Stimulated activated CD8-positive, alpha-beta memory T cell treated with anti-CD3 and anti-CD28 coated beads, Interleukin-4, amount 100 ng/mL, for 1 hour (primary cell): ENCODE results near the gene SSBP3.

ENCODE experiments used
- DNase-seq, 2 donors: peaks; one replicate each; pipeline ENCODE4 v3.0.0-alpha.2; 2020; ENCODE audit warnings: low read depth in 2 of 2, low spot score in 1 of 2

SSBP3 gene

DNA sequence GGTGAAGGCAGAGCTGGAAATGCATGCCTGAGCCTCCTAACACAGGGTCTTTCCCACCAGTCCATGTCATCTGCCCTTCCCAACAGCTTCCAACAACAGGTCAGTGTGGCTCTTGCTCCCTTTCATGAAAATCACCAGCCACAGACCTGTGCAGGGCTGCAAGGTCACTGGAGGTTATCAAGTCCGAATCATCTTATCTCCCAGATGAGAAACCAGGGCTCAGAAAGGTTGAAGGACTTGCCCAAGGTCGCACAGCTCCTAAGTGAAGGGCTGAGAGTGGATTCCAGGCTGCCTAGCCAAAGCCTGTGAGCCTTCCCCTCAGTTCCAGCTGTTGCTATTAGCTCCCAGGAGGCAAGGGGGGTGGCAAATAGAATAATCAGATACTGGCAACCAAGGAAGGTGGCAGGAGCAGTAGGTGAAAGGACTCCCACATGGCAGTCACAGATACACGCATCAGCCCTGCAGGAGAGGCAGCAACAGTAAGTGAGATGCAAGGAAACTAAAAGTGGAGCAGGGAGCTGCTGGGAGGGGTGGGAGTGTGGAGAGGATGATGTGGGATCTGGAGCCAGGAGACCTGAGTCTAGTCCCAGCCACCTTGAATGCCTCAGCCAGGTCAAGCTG, 74.2 kb downstream of the SSBP3 start:
- no peak for DNase-seq

DNA sequence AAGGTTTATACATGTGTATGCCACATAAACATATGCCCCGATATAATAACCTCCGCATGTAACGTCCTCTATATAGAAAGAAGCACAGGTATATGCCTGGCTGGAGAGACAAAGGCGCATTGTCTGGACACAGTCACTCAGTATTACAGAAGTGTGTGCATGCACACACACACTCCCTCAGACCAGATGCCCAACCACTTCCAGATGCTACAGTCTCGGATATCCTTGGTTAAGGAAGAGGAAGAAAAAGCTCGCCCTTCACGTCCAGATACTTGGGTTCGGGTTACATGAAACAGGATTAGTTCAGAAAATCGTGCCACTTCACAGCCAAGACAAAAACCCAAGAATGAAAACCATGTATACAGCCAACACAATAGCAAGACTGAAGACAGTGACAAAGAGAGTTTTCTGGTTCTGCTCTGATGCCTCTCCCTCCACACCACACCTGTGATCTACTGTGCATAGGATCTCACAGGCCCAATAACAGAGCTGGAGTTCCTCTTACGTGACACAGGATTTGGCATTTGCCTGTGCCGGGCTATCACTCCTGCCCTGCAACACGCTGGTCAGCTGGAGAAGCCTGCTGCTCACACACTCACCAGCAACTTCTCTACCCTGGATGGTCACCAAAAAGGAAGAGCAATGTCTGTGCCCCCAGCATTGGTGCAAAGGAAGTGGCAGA, 75.0 kb downstream of the SSBP3 start:
- DNase-seq: no peak

DNA sequence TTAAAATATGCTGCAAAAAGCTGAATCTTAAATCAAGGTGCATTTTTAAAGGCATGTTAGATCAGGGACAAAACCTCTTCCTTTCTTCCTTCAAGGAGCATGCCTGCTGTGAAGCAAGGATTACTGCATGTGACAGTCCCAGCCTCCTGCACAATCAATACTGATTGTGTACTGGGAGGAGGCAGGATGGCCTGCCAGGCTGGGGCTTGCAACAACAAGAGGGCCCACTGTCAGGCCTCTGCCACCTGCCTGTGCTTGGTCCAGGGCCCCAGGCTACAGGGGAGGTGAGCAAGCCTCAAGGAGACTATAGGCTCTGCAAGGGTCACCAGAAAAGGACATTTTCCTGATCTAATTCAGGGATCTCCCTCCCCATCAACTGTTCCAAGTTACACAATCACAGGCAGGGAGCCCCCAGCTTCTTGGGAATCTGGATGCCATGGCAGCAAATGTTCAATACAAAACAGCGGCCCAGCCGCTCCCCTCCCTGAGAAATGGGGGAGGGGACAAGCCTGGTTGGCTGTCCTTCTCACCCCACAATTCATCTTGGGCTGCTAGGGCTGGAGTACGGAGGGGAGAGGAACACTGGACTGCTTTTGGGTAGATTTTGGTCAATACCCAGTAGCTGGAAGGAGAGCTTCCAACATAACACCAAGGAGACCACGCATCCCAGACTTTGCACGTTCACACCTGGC, 76.7 kb downstream of the SSBP3 start:
- no peak for DNase-seq

DNA sequence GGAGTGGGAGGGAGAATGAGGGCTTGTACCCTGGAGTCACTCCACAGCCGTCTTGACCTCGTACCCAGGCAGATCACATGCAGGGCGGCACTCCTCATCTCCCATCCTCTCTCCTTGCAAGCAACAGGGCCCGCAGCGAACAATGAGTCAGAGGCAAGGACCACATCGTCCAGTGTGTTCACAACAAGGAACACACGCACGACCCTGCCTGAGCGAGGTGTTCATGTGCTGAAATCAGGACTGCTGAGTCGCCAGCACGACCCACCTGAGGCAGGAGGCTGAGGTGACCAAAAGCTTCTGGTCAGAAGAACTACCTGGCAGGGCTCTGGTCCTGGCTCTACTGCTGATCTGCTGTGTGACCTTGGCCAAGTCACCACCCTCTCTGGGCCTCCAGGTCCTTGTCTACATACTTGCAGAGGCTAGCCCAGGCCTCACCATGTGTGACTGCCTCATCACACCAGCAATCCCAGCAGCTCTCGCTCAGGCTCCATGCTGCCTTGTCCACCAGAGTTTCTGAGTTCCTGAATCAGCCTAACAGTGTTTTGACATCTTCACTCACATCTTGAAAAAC, 78.0 kb downstream of the SSBP3 start:
- DNase-seq: no peak

DNA sequence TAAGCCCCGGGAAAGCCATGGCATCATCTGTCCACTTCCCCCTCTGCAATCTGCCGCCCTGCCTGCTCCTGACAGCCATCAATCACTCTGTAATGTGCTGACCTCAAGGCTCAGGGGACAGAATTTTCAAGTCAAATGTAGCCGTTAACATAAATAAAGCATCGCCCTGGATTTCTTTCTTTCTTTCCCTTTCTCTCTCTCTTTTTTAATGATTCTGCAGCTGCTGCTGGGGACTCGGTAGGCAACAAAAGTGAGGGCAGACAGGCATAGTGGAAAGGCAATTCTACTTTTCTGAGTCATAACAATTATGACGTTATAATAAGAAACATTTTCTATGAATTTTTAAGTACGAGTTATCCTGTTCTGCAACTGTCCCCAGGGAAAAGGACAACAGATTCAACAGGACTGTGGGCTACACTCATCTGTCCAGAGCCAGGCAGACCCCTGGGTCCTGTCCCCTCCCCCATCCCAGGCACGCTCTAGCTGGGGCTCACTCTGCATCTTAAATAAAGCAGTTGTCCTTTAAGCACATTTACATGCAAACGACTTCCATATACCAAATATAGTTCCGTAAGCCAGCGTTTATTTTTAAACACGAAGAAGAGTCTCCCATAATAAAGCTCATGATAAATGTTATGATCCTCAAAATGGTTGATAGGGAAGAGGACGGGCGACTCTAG, 78.7 kb downstream of the SSBP3 start:
- no peak for DNase-seq

DNA sequence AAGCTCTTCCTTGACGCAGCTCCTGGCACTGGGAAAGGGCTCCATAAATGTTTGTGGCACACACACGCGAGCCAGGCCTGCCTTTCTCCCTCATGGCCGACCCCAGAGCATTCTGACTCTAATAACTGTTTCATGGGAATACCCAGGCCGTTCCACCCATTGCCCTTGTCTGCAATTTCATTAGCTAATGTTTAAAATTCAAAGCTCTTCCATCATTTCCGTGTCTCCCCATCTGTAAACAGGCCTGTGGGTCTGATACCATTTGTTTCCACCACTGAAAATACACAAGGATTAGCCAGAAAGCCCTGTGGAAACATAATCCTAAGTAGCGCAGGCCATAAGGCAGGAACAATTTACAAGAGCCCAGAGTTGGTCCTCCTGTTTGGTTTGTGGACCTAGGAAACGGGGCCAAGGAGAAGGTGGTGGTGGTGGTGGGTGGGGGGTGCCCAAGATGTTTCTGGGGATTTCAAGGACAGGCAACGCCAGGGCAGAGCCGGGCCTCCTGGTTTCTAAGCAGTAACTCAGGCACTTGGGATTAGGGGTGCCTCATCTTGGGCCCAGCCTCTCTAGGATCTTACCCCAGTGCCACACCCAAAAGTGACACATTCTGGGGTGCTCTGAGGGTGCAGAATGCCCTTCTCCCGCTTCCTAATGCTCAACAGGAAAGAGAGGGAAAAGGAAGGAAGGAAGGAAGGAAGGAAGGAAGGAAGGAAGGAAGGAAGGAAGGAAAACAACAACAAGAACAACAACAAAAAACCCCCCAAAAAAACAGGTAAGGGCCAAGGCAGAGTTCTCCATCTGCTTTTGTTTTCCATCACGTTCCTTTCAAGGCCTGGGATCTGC, 79.4 kb downstream of the SSBP3 start:
- no peak for DNase-seq

DNA sequence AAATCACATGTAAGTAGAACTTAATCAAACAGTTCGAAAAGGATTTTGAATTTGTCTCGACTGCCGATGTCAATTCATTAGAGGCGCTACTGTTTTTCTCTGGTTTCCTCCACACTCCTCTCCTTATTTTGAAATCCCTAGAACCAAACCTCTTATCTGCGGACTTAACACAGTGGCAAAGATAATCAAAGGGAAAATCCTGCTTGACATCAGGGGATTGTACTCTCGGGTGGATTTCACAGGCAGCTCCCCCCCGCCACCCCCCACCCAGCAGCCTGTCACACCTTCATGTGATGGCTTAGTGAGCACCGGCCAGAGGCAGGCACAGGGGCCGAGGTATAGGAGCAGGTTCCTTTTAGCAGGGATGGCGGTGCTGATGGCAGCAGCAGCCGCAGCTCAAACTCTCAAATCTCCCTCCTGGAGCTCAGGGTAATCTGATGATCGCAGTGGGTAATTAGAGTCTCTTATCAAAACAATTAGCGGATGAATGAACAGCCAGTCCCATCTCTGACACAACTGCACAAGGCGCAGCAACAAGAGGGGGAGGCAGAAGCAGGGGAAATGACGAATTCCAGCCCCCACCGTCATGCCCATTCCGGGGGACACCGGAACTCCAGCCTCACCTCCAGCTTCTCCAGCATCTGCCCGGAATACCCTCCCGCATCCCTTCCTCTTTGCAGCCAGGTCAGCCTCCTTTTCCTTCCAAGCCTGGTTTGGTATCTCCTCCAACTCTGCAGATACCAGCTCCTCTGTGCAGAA, 80.3 kb downstream of the SSBP3 start:
- DNase-seq: no peak

DNA sequence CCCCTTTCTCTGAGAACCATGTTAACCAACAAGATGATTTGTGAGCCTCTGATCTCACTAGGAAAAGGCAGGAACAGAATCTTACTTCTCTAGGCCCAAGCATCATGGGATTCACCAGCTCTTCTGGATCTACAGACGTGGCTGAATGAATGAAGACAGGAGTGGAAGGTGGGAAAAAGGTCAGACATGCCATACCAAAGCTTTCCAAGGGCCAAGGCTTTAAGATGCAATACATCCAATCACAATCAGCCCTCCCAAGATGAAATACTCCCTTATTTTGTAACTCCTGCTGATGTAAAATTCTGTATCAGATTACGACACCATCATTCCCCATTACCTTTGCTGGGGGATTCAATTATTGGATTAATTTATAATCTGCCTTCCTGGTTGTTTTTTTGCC, 80.9 kb downstream of the SSBP3 start:
- no peak for DNase-seq

DNA sequence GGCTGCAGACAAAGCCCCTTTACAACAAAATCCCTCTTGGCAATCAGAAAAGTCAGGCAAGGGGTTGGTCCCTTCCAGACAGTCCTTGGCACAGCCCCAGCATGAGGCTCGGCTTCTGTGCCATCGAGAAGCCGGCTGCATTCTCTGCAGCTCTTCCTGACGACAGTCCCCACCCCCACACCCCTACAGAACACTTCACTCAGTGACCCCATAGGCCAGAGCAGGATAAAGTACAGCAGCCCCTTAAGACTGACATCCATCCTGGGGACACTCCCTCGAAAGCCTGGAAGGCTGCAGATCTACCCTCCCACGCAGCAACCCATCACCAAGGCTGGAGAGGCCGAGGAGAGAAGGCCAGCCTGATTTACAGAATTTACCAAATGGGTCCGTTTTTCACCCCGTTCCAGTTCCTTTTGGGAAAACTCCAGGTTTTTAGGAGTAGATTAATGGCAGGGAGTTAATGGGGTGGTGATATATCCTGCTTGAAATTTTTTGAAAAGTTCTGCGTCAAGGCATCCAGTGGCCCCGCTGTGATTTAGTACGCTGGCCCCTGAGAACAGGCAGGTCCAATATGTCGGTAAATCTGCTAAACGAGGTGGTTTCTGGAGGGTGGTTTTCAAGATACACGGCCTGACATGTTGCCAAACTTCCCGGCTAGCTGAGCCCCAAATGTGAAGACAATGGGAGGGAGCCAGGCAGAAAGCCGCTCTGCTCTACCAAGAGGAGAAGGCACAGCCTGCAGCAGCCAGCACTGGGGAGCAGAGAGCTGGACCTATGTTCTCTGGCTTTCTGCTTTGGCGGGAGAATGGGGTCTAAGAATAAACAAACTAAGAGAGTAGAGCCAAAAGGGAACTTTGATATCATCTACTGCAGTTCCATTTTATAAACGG, 81.7 kb downstream of the SSBP3 start:
- no peak for DNase-seq

DNA sequence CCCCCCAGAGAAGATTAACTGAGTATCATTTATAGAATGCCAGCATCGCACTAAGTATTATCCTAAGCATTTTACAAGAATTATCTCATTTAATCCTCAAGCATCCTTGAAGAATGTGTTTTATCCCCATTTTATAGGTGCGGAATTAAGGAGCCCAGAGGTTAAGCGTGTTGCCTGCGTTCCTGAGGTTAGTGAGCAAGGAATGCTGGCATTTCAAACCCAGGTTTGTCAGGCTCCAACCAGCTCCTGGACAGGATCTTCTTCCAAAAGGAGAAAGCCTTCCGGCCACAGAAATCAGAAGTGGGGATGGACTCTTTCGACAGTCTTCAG, 82.3 kb downstream of the SSBP3 start:
- DNase-seq: no peak

DNA sequence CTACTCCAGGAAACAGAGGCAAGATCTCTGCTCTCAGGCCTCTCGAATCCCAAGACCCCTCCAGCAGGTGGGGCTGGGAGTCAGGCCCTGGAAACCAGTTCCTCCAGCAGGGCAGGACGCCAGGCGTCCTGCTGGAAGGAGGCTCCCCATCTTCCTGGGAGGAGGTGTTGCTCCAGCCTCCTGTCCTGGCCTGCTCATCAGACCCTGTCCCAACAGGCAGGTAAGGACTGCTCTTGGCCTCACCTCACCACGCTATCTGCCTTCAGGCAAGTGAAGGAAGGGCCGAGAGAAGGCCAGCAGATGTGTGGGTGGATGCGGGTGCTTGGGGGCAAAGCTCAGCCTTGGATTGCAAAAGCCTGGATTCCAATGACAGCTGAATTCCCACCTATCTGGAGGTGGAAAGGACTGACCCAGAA, 82.9 kb downstream of the SSBP3 start:
- DNase-seq: no peak

DNA sequence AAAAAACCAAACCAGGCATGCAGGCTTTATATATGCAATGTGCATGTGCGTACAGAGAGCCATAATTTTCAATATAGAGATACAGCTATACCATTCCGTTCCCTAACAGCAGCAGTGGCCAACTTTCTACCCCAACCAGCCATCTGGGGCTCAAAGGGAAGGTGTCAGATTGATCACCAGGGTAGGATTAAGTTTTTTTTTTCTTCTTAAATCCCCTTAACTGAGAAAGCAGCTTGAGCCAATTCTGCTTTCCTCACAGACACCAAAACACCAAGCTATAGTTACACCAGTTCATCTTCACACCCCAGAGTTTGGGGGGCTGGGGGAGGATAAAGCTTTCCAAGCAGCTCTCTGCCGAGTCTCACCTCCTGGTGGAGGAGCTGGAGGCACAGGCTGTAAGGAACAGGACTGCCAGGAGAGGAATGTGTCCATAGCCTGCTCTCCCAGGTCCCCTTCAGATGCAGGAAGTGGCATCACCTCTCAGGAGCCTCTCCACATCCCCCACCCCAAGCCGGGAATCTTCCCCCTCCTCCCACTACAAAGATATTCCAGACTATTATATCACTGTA, 87.9 kb downstream of the SSBP3 start:
- DNase-seq: no peak

DNA sequence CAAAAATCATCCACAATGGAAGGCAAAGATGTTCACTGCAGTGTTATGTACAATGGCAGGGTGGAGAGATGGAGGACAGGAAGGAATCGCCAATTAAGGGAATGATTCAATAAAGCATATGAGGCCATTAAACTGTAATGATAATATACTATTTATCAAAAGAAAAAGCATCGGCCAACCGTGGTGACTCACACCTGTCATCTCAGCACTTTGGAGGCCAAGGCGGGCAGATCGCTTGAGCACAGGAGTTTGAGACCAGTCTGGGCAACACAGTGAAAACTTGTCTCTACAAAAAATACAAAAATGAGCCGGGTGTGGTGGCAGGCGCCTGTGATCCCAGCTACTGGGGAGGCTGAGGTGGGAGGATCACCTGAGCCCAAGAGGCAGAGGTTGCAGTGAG, 89.1 kb downstream of the SSBP3 start:
- no peak for DNase-seq

DNA sequence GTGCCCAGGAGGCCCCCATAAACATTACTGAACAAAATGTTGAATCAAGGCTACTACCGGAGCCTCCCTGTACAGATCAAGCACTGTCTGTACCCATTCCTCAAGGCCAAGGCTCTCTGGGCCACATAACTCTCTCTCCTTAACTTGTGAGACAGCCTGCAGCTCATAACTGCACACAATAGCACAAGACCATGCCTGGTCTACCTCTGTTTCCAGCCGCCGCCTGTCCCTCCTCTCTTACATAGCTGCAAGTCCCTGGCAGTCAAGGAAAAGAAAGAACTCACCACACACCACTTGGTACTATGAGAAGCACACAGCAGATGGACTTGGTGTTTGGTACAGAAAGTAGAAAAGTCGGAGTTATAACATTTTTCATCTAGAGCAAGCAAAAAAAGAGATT, 91.1 kb downstream of the SSBP3 start:
- no peak for DNase-seq

DNA sequence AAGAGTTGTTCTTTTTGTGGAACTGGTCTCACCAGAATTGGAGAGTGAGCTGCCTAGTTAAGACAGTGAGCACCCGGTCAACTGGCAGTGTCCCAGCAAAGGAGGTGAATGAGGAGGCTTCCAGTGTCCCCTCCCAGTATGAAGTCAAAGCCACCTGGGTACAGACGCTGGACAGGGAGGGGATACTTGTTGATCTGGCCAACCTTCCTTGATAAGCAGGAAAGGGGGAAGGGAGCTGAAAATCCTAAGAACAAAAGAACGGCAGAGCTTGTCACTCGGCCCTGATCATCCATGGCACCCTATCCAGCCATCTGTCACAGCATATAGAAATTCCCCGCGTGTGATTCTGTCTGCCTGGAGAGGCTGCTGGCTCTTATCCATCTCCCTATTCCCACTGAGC, 91.5 kb downstream of the SSBP3 start:
- no peak for DNase-seq

DNA sequence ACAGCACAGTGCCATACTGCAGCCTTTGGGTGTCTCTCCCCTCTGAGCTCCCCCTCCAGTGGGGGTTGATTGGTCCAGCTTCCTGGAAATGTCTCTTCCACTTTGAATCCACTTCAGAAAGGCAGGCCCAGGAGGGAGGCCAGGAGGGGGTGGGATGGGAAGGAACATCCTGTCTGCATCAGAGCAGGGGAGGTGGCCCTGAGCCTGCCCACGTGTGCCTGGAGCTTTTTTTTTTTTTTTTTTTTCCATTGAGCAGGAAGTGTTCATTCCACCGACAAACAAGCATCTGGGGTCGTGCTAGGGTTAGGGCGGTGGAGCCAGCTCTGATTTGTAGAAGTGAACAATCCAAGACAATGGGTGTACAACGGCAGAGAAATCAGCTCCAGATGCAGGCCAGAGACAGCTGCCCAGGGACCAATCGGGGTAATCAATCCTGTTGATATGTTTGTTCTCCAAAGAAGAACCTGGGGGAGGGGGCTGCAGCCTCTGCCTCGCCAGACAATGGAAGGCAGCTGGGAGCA, 93.3 kb downstream of the SSBP3 start:
- no peak for DNase-seq

DNA sequence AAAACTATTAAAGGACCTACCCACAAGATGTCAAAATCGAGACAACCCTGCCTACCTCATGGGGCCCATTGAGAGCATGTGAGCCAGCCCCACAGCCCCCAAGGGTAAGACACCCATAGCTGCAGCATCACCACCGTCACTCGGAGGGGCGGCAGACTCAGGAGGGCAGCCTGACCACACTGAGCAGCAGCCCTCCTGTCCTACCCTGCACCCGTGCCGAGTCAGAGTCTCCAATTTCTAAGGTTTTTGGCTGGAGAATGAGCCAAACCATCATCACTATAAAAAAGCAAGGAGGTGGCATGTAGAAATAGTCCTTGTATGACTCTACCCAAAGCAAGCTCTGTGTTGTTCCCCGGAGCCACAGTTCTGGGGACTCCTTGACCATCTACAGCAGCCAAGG, 94.7 kb downstream of the SSBP3 start:
- no peak for DNase-seq

DNA sequence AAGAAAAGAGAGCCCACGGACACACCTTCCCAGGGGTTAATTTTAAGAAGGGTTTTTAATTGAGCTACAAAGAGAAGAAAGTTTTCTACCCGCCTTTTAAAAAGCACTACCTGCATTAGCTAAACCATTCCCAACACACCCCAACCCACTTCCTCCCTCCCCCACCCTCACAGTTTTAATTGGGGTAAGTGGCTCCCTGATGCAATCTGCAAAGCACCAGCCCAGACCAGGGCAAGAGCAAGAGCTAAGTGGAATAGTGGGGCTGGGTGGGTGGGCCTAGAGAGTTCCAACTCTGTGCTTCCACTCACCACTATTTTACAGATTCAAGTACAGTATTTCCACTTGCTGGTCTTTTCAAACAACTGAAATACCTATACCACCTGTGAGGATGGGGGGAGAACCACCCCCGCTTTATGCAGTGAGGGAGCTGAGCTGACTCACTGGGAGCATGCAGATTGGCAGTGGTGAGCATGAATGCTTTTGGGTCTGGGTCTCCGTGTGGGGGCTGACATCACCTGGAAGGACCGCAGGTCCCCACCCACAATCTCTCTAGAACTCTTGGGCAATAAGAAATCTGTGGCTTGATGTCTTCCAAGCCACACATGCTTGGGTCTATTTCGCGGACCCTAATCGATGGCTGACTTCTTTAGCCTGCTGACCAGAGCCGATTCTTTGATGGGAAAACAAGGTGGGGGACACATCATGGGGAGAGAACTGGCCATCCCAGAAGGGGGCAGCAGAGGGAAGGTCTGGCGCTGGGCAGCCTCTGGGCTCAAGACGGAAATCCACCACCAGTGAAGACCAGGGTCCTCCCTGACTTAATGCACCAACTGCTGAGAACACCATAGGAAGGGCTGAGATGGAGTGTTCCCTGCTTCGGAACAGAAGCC, 95.5 kb downstream of the SSBP3 start:
- no peak for DNase-seq
